DMS153 treated with DMSO at 0.1 percent for 48 hours (cell line): ENCODE measurements around the gene TRIB2.

Experiments
- DNase-seq: peaks from one replicate; lab custom pipeline; 2025; ENCODE audit not compliant: unreplicated experiment; lab: John Stamatoyannopoulos, UW

TRIB2 gene

DNA sequence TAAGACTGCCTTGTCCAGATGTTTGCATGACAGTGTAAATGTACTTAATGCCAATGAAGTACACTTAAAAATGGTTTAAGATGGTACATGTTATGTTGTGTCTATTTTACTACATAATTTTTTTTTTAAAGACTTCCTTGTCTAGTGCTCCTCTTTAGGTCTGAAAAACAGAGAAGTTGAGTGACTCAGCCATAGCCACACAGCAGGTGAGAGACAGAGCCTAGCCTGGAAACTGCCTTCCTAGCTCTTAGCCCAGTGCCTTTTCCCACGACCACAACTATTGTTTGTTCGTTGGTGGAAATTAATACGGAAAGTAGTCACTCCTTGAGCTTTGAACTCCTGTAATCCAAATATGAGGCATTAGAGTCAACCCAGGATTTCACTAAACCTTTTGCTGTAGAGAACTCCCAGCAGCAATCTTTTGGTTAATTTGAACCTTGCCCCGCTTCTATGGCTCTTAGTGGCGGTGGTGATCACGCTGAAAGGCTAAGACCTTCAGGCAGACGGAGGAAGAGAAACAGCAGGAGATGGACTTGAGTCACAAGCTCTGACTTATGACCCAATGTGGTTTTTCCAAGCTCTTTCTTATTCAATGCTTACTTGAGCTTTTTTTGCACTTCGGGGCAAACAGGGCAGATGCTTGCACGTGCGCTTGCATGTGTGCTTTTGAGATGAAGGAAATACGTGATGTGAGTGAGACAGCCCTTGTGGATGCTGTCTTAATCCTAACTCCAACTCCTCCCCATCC lies 21.2 kb downstream of the TRIB2 start:
- DNase-seq = no peak

DNA sequence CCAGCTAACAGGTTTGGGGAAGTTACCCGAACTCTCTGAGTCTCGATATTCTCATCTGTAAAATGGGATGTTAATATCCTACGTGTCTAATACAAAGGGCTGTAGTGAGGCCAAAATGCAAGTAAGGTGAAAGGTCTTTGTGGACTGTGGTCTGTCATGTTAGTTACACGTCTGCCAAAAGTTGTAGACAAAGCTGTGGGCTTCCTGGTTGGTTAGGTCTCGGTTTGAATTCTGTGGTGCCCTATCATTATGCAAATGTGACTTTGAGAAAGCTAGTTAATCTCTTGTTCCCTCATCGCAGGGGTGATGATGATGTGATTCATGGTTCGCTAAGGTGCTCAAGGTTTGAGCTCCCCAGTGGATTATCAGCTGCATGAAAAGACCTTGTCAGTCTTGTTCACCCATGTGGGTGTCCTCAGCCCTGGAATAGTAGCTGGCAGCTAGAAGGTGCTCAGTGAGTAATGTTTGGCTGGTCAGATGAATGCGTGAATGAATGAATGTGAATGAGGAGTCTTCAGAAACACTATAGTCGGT lies 23.1 kb downstream of the TRIB2 start:
- DNase-seq = no peak

DNA sequence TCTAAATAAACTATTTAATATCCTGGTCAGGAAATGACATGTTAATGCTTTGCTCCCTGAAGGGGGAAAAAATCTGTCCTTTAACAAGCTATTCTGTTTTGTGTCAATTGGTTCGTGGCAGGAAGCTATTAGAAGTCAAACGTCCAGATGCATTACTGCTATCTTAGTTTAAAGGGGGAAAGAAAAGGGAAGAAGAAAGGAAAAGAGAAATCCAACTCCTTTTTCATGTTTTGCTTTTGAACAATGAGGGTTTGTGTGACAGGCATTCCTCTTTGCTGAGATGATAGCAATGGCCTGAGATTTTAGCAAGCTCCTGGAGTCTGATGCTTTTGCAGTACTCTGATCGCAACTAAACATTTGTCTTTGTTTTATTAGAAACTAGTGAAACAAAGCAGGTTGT lies 24.6 kb downstream of the TRIB2 start:
- DNase-seq = no peak

DNA sequence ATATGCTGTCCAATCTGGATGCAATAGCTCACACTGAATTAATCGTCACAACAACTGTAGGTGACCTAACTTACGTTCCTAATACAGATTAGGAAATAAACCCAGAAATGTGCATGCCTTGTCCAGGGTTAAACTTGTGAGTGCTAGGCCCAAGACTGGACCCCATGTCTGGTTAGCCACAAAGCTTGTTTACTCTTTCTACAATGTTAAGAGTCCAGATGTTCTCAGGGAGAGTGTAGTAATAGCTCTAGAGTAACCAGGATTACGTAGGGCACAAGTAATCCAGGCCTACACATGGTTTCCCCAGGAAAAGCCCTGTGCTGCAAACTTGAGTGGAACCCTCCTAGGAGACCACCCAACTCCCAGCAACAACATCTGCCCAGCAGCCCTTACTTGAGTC lies 26.2 kb downstream of the TRIB2 start:
- no peak for DNase-seq

DNA sequence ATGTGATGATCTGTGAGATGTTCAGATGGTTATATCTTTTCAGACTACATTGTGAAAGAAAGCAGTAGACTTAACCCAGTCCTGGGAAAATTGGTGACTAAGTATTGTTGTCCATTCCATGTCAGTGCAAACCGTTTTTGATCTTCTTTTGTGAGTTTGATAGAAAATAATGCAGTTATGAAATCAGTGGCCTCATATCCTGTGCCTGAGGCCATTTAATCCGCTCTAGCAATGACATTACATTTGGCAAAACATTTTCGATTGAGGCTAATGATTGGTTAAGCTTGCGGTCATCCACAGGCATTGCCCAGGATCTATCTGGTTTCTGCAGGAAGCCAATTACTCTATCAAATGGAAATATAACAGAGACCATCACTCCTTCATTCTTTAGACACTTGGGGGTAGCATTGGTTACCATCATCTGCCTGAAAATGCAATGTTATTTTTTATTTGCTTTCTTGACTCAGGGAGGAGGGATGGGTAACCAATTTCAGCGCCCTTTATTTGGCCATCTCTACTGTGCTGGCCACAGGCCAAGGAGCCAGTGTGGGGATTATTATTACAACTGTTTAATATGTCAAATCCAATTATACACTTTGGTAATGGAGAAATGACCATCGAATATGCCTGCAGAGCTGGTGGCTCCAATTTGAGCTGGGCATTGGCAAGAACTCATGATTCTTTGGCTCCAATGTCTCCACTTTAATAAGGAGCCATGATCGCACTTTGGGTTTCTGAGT lies 33.6 kb downstream of the TRIB2 start:
- DNase-seq = no peak

DNA sequence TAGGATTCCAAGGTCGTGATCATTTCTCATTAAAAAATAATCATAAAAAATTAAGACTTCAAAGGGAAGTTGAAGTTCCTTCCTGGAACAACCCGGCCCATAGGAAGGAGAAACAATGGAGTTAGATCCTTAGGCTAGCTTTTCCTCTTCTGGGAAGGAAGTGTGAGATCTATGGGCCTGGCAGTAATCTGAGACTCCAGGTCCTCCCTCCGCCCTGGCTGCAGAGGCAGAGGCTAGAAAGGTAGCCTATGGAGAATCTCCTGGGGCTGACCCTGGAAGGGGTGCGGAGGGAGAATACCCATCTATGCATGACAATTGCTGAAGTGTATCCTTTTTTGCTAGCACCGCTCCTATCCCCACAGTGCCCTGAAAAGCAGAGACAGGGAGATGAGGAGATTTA lies 37.9 kb downstream of the TRIB2 start:
- no peak for DNase-seq

DNA sequence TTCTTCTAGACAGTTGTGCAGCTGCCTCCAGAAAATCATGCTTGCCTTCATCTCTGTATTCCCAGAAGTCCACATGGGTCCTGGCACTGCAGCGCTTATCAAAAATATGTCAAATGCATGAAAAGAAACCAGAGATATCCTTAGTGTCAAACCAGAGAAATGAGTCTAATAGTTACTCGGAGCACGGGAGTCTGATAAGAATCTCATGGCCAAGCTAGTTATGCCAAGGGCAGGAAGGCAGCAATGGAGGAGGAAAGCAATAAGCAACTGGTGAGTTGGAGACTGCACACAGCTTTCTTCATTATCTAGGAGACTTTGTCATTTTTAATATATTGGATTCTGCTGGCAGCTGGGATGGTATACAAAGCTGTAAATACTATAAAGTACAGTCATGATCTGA lies 38.6 kb downstream of the TRIB2 start:
- DNase-seq = no peak

DNA sequence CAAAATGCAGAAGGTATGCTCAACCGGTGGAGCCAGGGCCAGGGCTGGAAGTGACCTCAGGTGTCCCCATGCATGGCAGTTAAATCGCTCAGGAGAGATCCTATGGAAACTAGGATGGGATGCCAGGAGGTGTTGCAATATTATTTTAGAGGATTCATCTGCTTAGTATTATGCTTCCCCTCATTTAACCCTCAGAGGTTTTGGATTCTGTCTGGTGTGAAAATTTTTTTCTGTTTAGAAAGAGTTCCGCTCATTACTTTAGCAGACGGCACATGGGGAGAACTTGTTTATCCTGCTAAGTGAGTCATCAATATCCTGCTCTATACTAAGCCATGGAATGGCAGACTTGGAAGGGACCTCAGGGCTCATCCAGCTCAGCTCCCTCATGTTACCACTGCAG lies 42.5 kb downstream of the TRIB2 start:
- no peak for DNase-seq

DNA sequence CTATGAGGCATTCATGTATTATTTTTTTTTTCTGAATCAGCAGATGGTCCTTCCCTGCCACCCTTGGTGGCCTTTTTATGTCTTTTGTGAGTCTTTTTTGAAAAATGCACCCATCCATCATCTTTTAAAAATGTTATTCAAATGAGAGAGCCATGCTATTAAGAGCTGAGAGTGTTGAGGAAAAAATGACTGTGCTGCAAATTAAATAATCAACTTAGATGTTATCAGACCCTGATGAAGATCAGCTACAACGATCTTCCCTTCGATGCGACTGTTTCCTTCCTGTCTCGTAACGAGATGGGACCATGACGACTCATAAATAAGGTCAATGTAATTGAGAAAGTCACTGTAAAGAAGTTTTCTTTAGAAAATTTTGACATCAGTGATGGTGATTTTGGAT lies 44.4 kb downstream of the TRIB2 start:
- no peak for DNase-seq

DNA sequence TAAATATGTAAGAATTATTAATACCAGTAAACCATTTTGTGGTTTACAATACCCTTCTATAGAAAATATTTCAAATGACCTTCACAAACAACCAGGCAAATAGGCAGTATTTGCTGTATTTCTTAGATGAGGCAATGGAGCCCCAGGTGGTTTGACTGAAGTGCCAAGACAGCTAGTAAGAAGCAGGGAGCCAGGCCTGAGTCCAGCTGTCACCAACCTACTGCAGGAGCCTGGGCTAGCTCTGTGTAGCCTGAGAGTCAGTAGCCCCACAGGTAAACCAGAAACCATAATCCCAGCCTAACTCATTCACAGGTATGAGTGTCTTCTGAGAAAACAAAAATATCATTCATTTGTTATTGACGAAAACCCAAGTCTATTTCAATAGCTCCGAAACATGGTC lies 45.6 kb downstream of the TRIB2 start:
- no peak for DNase-seq

DNA sequence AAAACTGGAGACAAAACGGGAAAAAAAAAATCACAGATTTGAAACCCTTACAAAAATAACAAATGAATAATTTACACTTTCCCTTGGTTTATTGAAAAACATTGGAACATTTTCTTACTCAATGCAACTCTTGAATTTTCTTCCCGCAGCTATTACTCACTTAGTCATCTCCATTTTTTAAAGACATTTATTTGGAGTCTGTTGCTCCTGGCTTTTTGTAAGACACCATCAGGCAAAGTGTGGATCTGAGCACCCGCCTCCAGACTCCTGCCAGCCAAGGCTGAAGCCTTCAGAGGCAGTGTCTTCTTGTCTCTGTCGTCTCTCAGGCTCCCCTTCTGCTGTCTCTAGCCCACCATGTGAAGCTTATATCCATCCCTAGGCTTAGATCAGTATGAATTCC lies 46.2 kb downstream of the TRIB2 start:
- no peak for DNase-seq

DNA sequence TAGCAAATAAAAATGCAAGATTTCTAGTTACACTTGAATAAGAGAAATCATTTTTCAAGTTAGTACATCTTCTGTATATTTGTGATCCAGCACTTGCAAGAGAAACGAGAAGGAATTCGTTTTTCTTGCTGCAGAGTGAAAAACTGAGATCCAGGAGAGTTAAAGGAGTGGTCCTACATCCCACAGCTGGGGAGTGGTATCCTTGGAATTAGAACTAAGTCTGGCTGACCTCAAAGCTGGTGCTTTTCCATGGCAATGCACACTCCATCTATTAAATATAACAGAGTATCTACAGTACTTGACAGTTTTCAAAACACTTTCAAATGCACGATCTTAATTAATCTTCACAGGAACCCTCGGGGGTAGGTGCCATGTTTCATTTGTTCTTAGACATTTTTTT lies 46.8 kb downstream of the TRIB2 start:
- no peak for DNase-seq

DNA sequence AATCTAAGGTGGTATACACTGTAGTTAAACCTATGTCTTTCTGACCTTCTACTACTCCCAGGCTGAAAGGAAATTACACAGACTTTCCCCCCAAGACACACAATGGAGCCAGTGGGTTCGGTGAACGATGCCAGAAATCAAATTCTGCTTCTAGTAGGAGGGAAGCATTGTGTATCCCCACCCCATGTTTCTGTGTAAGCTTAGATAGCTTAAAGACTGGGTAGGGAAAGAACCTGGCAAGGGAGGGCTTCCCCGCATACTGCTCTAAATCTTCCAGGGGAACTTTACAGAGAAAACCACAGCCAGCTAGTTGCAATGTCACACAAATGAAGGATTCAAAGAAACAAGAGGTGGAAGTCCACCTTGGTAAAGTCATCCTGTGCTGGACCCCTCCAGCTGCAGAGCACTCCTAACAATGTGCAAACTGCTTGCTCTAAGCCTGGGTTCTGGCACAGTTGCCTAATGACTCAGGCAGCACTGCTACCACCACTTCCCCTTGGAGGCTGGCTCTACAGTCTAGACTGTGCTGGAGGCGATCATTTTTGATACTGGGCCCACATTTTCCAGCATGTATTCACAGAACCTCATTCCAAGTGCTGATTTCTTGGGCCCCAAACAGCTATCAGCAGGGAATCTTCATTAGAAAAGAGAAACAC lies 47.5 kb downstream of the TRIB2 start:
- no peak for DNase-seq

DNA sequence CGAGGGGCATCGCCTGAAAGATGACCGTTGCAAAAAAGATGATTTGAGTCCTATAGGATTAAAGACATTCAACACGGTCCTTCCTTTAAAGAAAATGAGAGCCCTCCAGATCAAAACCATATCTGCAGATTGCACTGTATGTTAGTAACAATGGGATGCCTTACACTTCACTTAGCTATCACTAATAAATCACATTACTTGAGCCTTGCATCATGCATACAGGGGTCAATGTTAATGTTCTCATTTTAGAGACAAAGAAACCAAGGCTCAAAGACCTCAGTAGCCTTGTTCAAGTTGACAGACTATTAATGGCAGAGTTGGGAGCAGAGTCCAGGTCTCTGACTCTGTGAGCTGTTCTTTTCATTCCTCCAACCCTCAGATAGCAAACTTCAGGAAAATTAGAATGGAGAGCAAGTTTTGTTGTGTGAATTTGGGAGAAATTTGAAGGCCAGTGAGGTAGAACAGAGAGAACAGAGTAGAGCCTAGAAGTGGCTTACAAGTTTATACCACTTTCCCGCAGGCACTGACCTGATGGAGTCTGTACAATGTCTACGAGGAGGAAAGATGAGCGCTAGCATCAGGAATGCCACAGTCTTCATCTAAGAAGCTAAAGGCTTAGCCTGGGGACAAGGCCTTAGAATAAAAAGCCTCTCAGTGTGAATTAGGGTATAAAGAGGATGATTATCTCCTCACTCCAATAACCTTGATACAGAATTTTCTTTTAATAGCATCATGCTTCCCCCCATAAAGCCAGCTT lies 48.3 kb downstream of the TRIB2 start:
- no peak for DNase-seq

DNA sequence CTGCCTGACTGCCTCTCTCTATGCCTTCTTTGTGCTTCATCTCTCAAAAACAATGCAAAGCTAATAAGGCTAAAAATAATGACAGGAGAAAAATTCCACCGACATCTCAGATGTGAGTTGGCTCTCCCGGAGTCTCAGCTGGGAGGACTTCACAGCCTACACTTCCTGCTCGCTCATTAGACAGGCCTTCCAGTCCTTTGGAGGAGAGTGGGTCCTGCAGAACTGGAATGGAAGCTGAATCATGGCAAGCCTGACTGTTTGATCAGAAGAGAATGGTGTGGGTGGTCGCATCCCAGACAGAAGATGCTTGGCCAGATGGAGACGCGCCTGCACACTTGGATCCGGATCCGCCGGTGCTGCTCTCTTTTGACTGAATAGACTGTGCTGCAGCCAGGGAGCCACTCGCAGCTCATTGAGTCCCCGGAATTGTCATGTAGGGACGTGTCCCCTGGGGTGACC lies 49.7 kb downstream of the TRIB2 start:
- no peak for DNase-seq

DNA sequence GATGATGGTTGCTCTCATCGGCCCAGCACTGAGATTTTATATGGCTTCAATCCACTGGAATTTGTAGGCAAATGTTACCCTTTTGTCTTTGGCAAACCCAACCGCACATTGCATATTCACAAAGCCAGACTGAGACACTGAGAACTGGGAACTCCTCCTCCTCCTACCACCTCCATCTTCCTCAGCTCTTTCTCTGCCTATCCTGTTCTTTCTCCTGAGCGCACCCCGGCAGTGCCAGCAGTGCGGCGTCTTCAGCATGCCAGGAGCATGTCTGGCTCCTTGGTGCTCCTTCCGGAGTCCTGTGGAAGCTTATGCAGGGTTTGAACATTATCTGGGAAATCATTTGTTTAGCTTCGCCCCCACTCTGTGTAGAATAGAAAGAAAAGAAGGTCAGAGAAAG lies 50.8 kb downstream of the TRIB2 start:
- no peak for DNase-seq

DNA sequence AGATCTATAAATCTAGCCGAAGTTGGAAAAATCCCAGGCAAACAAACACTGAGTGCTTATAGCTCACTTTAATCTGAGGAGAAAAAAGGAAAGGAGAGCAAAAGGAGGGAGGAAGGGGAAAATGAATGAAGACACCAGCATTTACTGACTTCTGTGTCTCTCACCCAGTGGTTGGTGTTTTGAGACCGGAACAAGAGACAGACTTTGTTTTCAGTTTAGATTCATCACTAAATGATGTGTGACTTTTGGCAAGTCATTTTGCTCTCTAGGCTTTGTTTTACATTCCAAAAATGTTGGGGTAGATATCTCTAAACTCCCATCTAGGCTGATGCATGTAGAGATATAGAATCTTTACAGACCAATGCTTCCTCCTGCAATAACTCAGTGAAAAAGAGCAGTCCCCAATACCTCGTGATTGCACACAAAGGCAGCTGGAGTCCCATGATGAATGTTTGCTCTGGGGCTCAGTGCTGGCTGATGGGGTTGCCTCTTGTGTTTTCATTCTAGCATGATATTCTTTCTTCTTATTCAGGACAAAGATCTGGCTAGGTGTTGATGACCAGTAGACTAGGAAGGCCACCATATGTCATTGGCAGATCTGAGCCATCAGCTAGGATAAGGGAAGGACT lies 51.4 kb downstream of the TRIB2 start:
- DNase-seq = no peak

DNA sequence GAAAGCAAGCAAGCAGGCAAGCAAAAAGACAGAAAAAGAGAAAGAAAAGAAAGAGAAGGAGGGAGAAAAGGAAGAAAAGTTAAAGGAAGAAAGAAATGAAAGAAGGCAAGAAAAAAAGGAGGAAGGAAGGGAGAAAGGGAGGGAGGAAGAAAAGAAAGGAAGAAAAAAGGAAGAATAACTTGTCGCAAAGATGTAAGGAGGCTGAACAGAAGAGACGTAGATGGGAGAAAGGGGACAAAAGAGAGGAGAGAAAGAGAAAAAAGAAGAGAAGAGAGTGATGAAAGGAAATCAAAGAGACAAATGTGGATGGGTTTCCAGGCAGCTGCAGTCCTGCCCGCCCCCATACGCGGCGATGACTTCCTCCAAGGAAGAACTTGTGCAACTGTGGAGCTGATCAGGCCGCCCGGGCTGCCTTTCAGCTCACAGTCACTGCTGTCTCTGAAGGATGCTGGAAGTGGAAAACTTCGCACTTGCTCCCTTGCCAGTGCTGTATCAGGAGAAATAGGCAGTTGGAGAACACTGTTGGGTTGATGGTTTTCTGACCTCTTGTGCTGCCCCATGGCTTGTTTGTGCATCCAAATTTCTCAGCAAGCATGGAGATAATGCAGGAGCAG lies 52.9 kb downstream of the TRIB2 start:
- no peak for DNase-seq

DNA sequence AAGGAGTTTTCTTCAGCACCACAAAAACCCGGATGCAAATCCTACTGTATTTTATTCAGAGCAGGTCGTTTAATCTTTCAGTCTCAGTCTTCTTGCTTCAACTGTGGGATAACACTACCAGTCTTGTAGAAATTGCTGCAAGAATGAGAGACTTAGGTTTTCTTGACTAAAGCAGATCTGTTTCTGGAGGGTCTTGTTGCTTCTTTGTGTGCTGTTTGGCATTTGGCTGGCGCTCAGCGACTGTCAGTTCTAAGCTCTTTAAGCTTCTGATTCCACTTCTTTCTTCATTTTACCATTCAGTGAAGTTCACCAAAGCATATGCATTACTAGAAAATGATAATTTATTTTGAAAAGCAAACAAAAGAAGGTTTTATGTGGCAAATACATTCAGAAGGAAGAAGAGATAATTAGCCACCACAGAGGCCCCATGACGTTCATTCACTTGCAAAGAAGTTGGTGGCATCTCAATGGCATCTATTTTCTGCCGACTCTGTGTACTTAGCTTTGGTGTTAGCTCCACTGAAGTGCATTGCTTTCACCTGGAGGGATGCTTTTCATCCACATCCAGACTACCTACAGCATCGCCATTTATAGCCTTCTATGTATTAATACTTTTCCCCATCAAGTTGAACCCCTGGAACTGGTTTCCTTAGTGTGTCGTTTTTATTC lies 53.7 kb downstream of the TRIB2 start:
- no peak for DNase-seq

DNA sequence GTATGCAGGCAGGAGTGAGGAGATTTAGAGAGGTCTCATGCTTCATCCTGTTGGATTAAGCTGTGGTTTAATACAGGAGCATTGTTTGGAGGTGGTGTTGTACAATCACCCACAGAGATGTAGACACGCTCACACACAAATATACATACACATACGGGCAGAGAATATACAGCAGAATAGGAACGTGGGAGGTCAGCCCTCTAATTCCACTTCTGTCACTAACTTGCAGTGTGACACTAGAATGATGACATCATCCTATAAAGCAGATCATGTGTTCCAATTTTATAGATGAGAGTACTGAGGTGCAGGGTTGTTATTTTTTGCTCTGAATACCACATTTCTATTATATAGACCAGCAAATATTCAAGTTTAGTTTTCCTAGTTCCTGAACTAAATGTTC lies 54.4 kb downstream of the TRIB2 start:
- DNase-seq = no peak
